ENCODE data around the gene BICC1. TPM values are rescaled to one million over a fixed set of nuclear protein-coding genes. Genes with fewer than 3 reads are reported as not detected.

Gene BICC1
- total RNA-seq, 1 donor from 2014 or later = 15.2 TPM

GRCh38 chr10:58755677-58756076 is 243.0 kb downstream of the BICC1 start:
- Mint-ChIP-seq H3K9me3 (no peaks in the 10 kb centered on the region), H3K36me3 (no peaks in the 10 kb centered on the region), H3K4me1 (ENCODE audit: unreplicated experiment) (peaks cover 45% of the 10 kb centered on the region), H3K27ac (peak overlapping the region; percentile 65), H3K4me3 (peak overlapping the region; percentile 49), H3K27me3 (no peaks in the 10 kb centered on the region)
- TF ChIP-seq CTCF (conservative IDR thresholded peaks at IDR 0.05) = no peak
- no peak for DNase-seq (ENCODE audit: extremely low spot score, unreplicated experiment)

DNA sequence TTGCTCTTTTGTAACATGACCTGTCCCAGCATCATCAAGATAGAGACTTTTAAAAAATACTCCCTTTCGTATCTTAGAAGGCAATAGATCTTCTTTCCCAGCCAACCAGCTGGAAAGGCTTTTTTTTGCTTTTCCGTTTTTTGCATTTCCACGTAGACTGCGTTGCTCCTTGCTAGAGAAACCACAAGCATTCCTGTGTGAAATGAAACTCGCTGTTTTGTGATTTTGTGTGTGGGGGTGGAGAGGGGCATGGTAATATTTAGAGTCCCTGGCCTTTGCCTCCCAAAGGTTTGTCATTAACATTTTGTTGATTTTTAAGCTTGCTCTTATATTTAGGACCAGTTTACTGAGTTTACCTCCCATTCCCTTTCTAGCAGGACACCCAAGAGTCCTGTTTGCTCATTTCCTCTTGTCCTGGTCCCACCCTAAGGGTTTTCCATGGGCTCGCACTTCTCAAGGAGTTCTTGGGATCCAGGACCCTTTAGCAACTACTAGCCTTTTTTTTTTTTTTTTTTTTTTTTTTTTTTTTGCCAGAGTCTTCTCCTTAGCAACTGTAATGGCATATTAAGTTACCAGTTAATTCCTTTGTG is 243.6 kb downstream of the BICC1 start:
- Mint-ChIP-seq H3K27me3 (no peaks in the 10 kb centered on the region), H3K36me3 (no peaks in the 10 kb centered on the region), H3K27ac (peak overlapping the region; percentile 65), H3K9me3 (no peaks in the 10 kb centered on the region), H3K4me3 (peak overlapping the region; percentile 49), H3K4me1 (ENCODE audit: unreplicated experiment) (peaks cover 43% of the 10 kb centered on the region)
- no peak for TF ChIP-seq CTCF (conservative IDR thresholded peaks at IDR 0.05)
- no peak for DNase-seq (ENCODE audit: extremely low spot score, unreplicated experiment)

GRCh38 chr10:58757352-58758065 is 244.8 kb downstream of the BICC1 start:
- no peak for DNase-seq (ENCODE audit: extremely low spot score, unreplicated experiment)
- Mint-ChIP-seq H3K36me3 (no peaks in the 10 kb centered on the region), H3K9me3 (no peaks in the 10 kb centered on the region), H3K4me1 (ENCODE audit: unreplicated experiment) (peaks cover 47% of the 10 kb centered on the region), H3K27me3 (no peaks in the 10 kb centered on the region), H3K27ac (no peak overlapping the region), H3K4me3 (no peak overlapping the region)
- TF ChIP-seq CTCF (conservative IDR thresholded peaks at IDR 0.05) = no peak

- TF ChIP-seq CTCF (conservative IDR thresholded peaks at IDR 0.05) = no peak
- no peaks in the 10 kb centered on the region for H3K9me3 Mint-ChIP-seq
- H3K4me3 Mint-ChIP-seq = no peak overlapping the region
- no peak overlapping the region for H3K27ac Mint-ChIP-seq
- peaks cover 47% of the 10 kb centered on the region for H3K4me1 Mint-ChIP-seq (ENCODE audit: unreplicated experiment)
- no peaks in the 10 kb centered on the region for H3K36me3 Mint-ChIP-seq
- DNase-seq (ENCODE audit: extremely low spot score, unreplicated experiment) = no peak
- no peaks in the 10 kb centered on the region for H3K27me3 Mint-ChIP-seq
Measured at GRCh38 chr10:58758321-58758720, 245.6 kb downstream of the BICC1 start.

DNA sequence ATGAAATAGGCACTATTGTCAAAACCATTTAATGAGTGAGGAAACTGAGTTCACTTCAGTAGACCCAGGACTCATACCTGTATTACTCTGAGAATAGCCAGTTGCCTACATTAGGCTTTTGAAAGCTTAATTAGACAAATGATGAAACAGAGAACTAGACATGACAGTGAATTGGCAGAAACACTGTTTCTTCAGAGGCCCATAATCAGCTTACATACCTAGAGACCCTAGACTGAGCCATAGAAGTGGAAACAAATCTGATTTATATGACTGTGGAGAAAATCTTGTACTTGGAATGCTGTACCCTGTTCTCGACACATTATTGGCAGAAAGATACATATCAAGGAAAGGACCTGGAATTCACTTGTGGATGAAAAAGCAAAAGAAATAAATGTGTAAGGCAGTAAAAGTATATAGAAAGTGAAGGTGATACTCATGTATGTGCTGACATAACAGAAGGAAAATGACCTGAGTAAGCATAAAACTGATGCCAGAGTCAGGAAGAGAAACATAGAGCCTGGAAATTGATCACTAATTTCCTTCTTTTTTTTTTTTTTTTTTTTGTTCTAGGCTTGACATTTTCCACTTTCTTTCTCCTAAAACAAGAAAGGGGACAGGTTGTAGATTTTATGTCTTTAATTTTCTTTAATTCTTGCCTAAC is 251.5 kb downstream of the BICC1 start:
- Mint-ChIP-seq H3K4me3 (no peak overlapping the region), H3K9me3 (peaks cover 6% of the 10 kb centered on the region), H3K36me3 (no peaks in the 10 kb centered on the region), H3K27ac (no peak overlapping the region), H3K4me1 (ENCODE audit: unreplicated experiment) (peaks cover 4% of the 10 kb centered on the region), H3K27me3 (no peaks in the 10 kb centered on the region)
- TF ChIP-seq CTCF (conservative IDR thresholded peaks at IDR 0.05) = no peak
- DNase-seq (ENCODE audit: extremely low spot score, unreplicated experiment) = no peak

Data from type B pancreatic cell (in vitro differentiated cells).